ENCODE measurements around the gene PLA2G2C. TPM values are rescaled to one million over a fixed set of nuclear protein-coding genes. Genes with fewer than 3 reads are reported as not detected.

Gene PLA2G2C
- total RNA-seq, 4 donors from 2014 or later: 0.33 to 0.42 (median 0.40) TPM; not detected in 1

DNA sequence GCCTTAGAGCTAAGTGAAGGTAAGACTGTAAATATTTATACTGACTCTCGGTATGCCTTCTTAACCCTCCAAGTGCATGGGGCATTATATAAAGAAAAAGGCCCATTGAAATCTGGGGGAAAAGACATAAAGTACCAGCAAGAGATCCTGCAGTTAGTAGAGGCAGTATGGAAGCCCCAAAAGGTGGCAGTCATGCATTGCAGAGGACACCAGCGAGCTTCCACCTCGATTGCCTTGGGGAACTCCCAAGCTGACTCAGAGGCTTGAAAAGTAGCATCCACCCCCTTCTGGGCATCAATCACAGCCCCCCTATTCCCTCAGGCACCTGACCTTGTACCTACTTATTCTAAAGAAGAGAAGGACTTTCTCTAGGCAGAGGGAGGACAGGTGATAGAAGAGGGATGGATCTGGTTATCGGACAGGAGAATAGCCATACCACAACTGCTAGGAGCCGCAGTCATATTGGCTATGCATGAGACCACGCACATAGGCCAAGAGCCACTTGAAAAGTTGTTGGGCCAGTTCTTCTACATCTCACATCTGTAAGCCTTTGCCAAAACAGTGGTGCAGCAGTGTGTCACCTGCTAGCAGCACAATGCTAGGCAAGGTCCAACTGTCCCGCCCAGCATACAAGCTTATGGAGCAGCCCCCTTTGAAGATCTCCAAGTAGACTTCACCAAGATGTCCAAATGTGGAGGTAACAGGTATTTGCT is 27.8 kb downstream of the PLA2G2C start:
- WGBS: 65% methylated on average over 3 of the region's 7 CpGs
- no peak for DNase-seq (ENCODE audit: extremely low spot score)
- TF ChIP-seq POLR2AphosphoS5 (IDR thresholded peaks at IDR 0.05): no peak
- TF ChIP-seq POLR2A (IDR thresholded peaks at IDR 0.05; ENCODE audit: low read depth): no peak
- no peak for TF ChIP-seq EP300 (IDR thresholded peaks at IDR 0.05)
- TF ChIP-seq, protein P1, sequence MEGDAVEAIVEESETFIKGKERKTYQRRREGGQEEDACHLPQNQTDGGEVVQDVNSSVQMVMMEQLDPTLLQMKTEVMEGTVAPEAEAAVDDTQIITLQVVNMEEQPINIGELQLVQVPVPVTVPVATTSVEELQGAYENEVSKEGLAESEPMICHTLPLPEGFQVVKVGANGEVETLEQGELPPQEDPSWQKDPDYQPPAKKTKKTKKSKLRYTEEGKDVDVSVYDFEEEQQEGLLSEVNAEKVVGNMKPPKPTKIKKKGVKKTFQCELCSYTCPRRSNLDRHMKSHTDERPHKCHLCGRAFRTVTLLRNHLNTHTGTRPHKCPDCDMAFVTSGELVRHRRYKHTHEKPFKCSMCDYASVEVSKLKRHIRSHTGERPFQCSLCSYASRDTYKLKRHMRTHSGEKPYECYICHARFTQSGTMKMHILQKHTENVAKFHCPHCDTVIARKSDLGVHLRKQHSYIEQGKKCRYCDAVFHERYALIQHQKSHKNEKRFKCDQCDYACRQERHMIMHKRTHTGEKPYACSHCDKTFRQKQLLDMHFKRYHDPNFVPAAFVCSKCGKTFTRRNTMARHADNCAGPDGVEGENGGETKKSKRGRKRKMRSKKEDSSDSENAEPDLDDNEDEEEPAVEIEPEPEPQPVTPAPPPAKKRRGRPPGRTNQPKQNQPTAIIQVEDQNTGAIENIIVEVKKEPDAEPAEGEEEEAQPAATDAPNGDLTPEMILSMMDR (IDR thresholded peaks at IDR 0.05): no peak
- intact Hi-C loops (cut with DNase I): no loop called here
- peaks cover 0 to 38% (median 28%) of the 10 kb centered on the region in 4 donors for H3K9me3 ChIP-seq
- H3K36me3 ChIP-seq: no peaks in the 10 kb centered on the region
- H3K27me3 ChIP-seq: no peaks in the 10 kb centered on the region
- peaks cover 0 to 5% (median 2%) of the 10 kb centered on the region in 4 donors for H3K4me1 ChIP-seq
- H3K4me3 ChIP-seq: no peak overlapping the region
- H3K27ac ChIP-seq (replicated peaks in 1 of 4): no peak overlapping the region

DNA sequence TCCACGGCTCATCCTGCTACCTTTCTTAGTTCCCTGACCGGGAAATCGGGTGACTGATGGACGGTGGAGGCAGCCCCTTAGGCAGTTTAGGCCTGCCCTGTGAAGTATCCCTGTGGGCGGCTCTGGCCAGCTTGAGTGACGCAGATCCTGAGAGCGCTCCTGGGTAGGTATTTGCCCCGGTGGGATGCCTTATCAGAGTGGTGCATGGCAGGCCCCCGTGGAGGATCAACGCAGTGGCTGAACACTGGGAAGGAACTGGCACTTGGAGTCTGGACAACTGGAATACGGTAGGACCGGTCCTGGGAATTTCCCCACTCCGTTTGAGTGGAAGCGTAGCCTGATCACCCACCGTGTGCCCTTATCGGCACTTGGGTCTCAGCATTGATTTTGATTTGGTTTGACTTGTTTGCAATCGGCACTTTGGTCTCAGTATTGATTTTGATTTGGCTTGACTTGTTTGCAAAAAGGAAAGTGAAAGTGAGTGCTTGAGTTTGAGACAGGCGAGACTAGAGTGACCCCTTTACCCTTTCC is 32.0 kb downstream of the PLA2G2C start:
- peaks cover 0 to 6% (median 0%) of the 10 kb centered on the region in 4 donors for H3K27me3 ChIP-seq
- peaks cover 13 to 21% (median 18%) of the 10 kb centered on the region in 4 donors for H3K4me1 ChIP-seq
- intact Hi-C loops (cut with DNase I): loop anchor here (5.0 kb wide), 1 partner anchor 52 kb away; no protein-coding TSS in a partner anchor
- DNase-seq (ENCODE audit: extremely low spot score): no peak
- WGBS: 86% methylated on average over 14 of the region's 18 CpGs
- no peaks in the 10 kb centered on the region for H3K36me3 ChIP-seq
- TF ChIP-seq POLR2AphosphoS5 (IDR thresholded peaks at IDR 0.05) (no peak), POLR2A (IDR thresholded peaks at IDR 0.05; ENCODE audit: low read depth) (no peak), EP300 (IDR thresholded peaks at IDR 0.05) (no peak)
- TF ChIP-seq, protein P1 (IDR thresholded peaks at IDR 0.05): no peak
- H3K27ac ChIP-seq (replicated peaks in 1 of 4): peak overlapping the region in 2 of 4 donors; percentile 3 to 10
- H3K4me3 ChIP-seq: peak overlapping the region in 2 of 4 donors; percentile 3 to 30
- H3K9me3 ChIP-seq: peaks cover 0 to 12% (median 6%) of the 10 kb centered on the region in 4 donors

DNA sequence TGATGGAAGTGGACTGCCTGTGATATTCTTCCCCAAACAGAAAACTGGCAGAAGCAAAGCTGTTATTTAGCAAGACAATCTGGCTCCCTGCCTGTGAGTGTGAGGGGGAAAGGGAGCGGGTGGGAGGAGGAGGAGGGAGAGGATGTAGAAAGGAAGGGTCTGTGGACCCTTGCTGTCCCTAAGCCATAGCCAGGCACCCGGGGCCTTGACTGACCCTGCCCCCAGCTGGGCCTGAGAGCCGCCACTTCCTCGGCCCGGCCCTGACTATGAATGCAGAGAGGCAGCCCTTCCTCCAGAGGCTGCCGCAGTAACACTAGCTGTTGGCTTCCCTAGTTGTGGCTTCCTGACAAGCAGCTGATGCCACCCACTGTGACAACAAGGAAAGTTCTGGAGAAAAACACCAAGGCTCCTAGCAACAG is 33.3 kb downstream of the PLA2G2C start:
- Histone ChIP-seq H3K4me1 (peaks cover 13 to 21% (median 18%) of the 10 kb centered on the region in 4 donors), H3K27me3 (peaks cover 0 to 6% (median 0%) of the 10 kb centered on the region in 4 donors), H3K4me3 (no peak overlapping the region), H3K36me3 (no peaks in the 10 kb centered on the region), H3K9me3 (no peaks in the 10 kb centered on the region), H3K27ac (replicated peaks in 1 of 4) (peak overlapping the region; percentile 7 to 48 (median 22))
- 58% methylated on average over 6 of the region's 6 CpGs for WGBS
- no peak for DNase-seq (ENCODE audit: extremely low spot score)
- no peak for TF ChIP-seq EP300 (IDR thresholded peaks at IDR 0.05)
- TF ChIP-seq, protein P1 (IDR thresholded peaks at IDR 0.05): no peak
- no peak for TF ChIP-seq POLR2A (IDR thresholded peaks at IDR 0.05; ENCODE audit: low read depth)
- no peak for TF ChIP-seq POLR2AphosphoS5 (IDR thresholded peaks at IDR 0.05)
- intact Hi-C loops (cut with DNase I): loop anchor here (1.0 to 5.0 kb wide), 3 partner anchors 51 to 235 kb away; no protein-coding TSS in a partner anchor

DNA sequence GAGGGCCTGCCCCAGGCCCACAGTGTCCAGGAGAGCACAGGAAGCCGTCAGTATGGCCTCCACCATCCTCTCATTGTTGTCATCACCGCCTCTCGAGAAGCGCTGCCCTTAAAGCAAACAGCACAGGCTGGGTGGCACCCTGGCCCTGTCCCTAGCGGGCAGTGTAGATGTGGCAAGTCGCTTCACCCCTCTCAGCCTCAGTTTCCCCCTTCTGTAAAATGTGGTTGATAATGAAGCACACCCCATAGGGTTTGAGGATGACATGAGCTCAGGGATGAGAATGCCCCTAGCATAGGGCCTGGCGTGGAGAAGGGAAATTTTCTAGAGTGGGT is 33.8 kb downstream of the PLA2G2C start:
- H3K27ac ChIP-seq (replicated peaks in 1 of 4): peak overlapping the region; percentile 7 to 48 (median 22)

More for the DNA sequence above, 33.8 kb downstream of the PLA2G2C start:
- peaks cover 13 to 21% (median 18%) of the 10 kb centered on the region in 4 donors for H3K4me1 ChIP-seq
- WGBS: 22% methylated on average over 1 of the region's 7 CpGs
- H3K27me3 ChIP-seq: peaks cover 0 to 6% (median 0%) of the 10 kb centered on the region in 4 donors
- H3K4me3 ChIP-seq: peak overlapping the region; percentile 47 to 53 (median 50)
- no peak for TF ChIP-seq POLR2AphosphoS5 (IDR thresholded peaks at IDR 0.05)
- TF ChIP-seq EP300 (IDR thresholded peaks at IDR 0.05): no peak
- TF ChIP-seq, protein P1 (IDR thresholded peaks at IDR 0.05): no peak
- no peak for TF ChIP-seq POLR2A (IDR thresholded peaks at IDR 0.05; ENCODE audit: low read depth)
- DNase-seq (ENCODE audit: extremely low spot score): no peak
- intact Hi-C loops (cut with DNase I): loop anchor here (1.0 to 5.0 kb wide), 3 partner anchors 50 to 234 kb away; no protein-coding TSS in a partner anchor
- no peaks in the 10 kb centered on the region for H3K9me3 ChIP-seq
- no peaks in the 10 kb centered on the region for H3K36me3 ChIP-seq
